GM23338 (cell line): ENCODE measurements around the gene AKT1S1. TPM values are rescaled to one million over a fixed set of nuclear protein-coding genes. Genes with fewer than 3 reads are reported as not detected.

ENCODE experiments used
- CTCF ChIP-seq, 2 experiments: fragments of 200-600 bp in 1 of 2; sonication (generic) in 1 of 2; conservative IDR thresholded peaks; 2 replicates each; pipeline versions ENCODE4 v1.5.1 to v1.6.1; 2016 to 2017; ENCODE audit warnings: antibody characterized with exemption in 2 of 2, low read depth in 2 of 2, mild to moderate bottlenecking in 2 of 2, moderate library complexity in 1 of 2
- EZH2 ChIP-seq: fragments of 200-600 bp; sonication (generic); IDR thresholded peaks from one replicate; pipeline ENCODE4 v1.8.0; 2017; ENCODE audit warnings: antibody characterized with exemption, mild to moderate bottlenecking, low read depth; ENCODE audit not compliant: unreplicated experiment
- NANOG ChIP-seq: IDR thresholded peaks from 2 replicates; pipeline ENCODE4 v1.6.1; 2016; ENCODE audit warnings: antibody characterized with exemption, borderline replicate concordance
- POLR2AphosphoS5 ChIP-seq: IDR thresholded peaks from 2 replicates; pipeline ENCODE4 v1.6.1; 2016; ENCODE audit warnings: antibody characterized with exemption, low read depth
- STAT1 ChIP-seq: IDR thresholded peaks from one replicate; pipeline ENCODE4 v1.6.1; 2016; ENCODE audit warnings: antibody characterized with exemption; ENCODE audit not compliant: unreplicated experiment
- ZNF331 ChIP-seq: fragments of 250-450 bp; sonication (Bioruptor Pico); IDR thresholded peaks from 2 replicates; pipeline ENCODE4 v1.5.0; 2020; ENCODE audit warnings: low read depth, mild to moderate bottlenecking, moderate library complexity
- ZNF462 ChIP-seq: fragments of 250-450 bp; sonication (Bioruptor Pico); IDR thresholded peaks from 2 replicates; pipeline ENCODE4 v1.5.0; 2020; ENCODE audit warnings: mild to moderate bottlenecking, moderate library complexity
- polyA plus RNA-seq: library from polyadenylated mRNA; unstranded; fragments of >200 nt; fragmentation: Nextera tagmentation; extraction: Ambion mirVana; gene quantifications from 2 replicates; pipeline ENCODE4 v1.2.1, GENCODE V29; 2016
- total RNA-seq: library from RNA; depleted of rRNA; stranded (reverse); fragments of >200 nt; shearing (Covaris generic); gene quantifications from 2 replicates; pipeline ENCODE4 v1.2.3, GENCODE V29; 2014

Gene AKT1S1
- total and polyA plus RNA-seq, 2 experiments from 2014 or later = 21.5 to 28.6 TPM

- TF ChIP-seq ZNF462 (CRISPR knock-in tag) (no peak), STAT1 (no peak), ZNF331 (CRISPR knock-in tag) (no peak), POLR2AphosphoS5 (no peak), NANOG (no peak), EZH2 (no peak), CTCF (conservative IDR thresholded peaks at IDR 0.05; ENCODE audit: low read depth in 2 of 2) (no peak)
Observed at GRCh38 chr19:49923055-49924003, 46.2 kb upstream of the AKT1S1 start (continued).
